ENCODE data around the gene RGMA. TPM values are rescaled to one million over a fixed set of nuclear protein-coding genes. Genes with fewer than 3 reads are reported as not detected.

Gene RGMA
- total RNA-seq, 1 donor from 2014 or later: 27.0 TPM

DNA sequence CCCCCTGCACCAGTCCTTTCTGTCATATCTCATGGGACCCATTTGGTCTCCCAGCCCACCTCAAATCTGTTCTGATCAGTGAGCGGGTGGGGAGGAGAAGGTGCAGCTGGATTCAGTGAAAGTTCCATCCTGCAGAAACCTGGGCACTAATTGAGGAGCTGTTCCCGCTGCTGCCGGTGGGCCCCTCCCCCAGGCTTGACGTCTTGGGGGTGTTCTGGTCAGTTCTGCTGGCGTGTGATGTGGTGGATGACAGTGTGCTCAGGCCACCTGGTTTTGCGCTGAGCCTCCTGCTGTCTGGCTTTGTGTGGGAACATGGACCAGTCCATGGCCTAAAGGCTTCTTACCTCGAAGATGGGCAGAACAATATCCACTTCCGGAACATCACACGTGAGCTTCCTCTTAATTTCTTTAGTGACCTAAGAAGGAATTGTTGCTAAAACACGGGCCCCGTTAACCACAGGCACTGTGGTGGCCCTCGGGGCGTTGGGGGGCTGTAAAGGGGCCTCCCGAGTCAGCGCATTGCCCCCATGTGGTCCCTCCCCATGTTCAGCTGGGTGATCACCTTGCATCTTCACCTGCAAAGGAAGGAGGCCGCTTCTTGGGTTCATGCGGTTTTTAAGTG is 59.7 kb downstream of the RGMA start:
- intact Hi-C loops (cut with micrococcal nuclease): no loop called here
- ATAC-seq: peak; percentile 4
- no peak for DNase-seq

DNA sequence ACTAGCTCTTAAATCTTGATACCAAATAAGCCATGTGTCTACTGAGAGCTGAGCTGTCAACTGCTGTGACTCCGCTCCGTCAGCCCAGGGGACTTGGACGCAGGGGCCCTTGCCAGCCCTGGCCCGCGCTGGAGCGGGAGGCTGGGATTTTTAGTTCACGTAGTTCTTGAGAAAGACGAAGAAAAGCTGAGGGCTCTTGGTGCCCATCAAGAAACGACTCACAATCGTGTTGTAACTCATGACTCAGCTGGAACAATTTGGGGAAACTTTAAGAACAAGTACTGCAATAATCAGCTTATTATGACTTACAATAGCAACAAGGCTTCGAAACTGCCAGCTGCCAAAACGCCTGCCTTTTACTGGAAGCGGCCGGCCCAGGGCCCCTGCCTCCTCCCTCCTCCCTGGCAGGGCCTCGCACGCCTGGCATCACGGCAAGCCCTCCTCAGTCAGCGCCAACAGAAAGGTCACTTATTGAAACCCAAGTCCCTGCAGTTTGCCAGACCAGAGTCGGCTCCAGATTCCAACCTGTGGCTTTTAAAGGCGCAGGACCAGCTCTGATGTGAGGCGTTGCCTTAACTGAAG is 60.3 kb downstream of the RGMA start:
- ATAC-seq (peak; percentile 76), DNase-seq (peak; percentile 90)
- intact Hi-C loops (cut with micrococcal nuclease): no loop called here

DNA sequence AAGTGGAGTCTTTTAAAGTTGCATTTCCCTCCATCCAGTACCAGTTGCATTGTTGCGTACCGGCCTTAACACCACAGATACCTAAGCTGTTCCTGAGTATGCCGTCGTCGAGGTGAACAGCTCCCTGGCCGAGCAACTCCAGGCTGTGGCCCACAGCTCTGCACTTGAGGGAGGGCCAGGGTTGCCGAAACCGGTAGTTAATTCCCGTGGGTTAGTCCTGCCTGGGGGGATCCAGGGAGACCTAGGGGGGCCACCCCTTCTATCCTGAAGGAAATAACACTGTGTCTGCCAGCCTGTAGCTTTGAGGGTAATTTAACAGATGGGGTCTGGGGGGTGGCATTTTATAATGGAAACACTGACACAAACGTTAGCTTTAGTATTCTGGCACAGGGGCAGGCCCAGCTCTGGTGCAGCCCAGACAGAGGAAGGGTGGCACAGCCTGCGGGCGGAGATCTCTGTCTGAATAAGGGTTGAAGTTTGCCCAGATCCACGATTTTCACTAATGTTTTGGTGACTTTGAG is 60.8 kb downstream of the RGMA start:
- no peak for DNase-seq
- intact Hi-C loops (cut with micrococcal nuclease): no loop called here
- ATAC-seq: peak; percentile 11

DNA sequence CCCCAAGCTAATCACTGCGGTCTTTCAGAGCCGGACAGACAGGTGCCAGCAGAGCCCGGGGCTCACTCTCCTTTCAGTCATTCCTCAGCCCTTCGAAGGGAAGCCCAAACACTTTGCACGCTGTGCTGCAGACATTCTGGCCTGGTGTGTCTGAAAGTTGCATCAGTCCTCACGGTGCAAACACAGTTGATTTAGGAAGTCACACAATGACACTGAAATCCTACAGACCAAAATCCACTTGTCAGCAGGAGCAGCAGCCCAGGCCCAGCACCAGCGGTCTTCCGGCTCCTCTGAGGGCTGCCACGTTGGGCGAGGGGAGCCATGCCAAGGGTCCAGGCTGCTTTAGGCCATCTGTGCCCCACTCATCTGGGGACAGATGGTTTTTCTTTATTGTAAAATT is 61.6 kb downstream of the RGMA start:
- DNase-seq (no peak), ATAC-seq (no peak)
- intact Hi-C loops (cut with micrococcal nuclease): no loop called here

DNA sequence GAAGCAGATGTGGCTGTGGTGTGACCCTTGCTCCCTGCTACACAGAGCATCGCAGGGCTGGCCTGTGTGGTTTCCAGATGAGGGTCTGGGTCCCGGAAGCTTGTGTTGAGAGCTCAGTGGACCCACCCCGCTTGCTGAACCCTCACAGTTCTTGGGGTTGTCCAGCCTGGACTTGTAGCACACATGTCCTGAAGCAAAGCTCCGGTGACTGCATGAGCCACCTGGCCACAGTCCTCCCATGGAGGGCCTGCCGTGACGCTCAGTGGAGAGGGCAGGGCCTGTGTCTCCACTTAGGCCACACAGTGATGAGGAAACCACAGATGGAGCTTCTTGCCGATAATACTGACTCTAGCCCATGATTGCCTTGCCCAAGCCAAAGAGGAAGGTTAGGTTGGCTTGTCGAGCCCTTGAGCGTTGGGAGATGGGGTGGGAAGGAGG is 62.6 kb downstream of the RGMA start:
- DNase-seq (no peak), ATAC-seq (no peak)
- intact Hi-C loops (cut with micrococcal nuclease): no loop called here

DNA sequence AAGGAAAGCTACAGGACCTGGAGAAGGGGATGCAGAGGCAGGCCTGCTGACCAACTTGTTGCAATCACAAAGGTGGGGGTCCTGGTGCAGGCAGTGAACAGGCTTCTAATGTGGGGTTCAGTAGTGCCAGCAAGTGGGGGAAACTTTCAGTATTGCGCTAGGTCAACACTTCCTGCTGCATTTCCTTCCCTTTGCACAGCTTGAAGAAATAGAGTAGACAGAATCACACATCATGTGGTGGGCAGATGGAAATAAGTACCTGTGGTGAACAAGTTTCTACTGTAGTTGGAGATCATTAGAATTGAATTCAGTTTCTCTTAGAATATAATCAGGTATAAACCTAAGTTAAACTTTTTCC is 63.4 kb downstream of the RGMA start:
- DNase-seq (no peak), ATAC-seq (no peak)
- intact Hi-C loops (cut with micrococcal nuclease): no loop called here

DNA sequence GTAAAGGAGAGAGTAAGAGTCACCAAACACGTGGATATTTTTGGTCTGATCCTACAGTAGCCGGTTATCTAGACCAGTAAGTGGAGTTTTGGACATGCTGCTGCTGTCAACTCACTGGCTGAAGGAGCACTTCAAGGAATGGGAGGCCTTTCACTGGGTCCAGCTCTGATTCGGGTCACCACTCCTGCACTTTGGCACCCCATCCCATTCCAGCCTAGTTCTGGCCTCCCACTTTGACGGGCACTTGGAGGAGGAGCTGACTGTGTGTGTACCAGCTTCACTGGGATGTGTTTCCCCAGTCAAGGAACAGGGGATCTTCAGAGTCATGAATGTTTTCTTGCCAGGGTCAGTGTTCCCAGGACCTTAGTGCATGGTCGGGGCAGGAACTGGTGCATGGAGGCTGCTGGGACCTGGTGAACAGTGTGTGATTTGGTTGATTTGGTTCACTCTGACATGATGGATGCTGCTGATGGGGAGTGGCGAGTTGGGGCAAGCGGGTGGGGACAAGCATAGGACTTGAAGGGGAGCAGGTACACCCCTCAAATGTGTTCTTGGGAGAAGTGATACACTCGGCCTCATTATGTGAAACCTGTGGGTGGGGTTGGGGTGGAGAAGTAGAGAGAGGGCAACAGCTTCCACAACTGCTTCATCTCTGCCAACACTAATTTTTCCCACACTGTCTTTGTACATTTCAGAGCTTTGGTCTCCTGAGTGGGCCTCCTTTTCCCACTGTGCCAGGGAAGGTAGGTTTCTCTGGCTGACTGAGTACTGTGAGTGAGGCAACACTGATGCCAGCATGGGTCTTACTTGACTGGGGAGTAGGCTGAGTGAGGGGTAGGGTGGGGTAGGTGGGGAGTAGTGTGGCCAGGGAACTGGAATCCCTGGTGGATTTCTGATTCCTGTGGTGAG is 64.0 kb downstream of the RGMA start:
- no peak for DNase-seq

DNA sequence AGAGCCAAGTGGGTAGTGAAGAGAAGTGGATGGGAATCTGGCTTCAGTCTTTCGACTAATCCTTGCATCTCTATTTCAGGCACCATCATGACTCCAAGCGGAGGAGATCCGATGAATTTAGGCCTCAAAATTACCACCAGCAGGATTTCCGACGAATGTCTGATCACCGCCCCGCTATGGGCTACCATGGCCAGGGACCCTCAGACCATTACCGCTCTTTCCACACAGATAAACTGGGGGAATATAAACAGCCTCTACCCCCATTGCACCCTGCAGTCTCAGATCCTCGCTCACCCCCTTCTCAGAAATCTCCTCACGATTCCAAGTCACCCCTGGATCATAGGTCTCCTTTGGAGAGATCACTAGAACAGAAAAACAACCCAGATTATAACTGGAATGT is 64.7 kb downstream of the RGMA start:
- ATAC-seq (no peak), DNase-seq (no peak)
- intact Hi-C loops (cut with micrococcal nuclease): no loop called here

More for the DNA sequence above, 64.0 kb downstream of the RGMA start:
- peak; percentile 1 for ATAC-seq
- intact Hi-C loops (cut with micrococcal nuclease): no loop called here

DNA sequence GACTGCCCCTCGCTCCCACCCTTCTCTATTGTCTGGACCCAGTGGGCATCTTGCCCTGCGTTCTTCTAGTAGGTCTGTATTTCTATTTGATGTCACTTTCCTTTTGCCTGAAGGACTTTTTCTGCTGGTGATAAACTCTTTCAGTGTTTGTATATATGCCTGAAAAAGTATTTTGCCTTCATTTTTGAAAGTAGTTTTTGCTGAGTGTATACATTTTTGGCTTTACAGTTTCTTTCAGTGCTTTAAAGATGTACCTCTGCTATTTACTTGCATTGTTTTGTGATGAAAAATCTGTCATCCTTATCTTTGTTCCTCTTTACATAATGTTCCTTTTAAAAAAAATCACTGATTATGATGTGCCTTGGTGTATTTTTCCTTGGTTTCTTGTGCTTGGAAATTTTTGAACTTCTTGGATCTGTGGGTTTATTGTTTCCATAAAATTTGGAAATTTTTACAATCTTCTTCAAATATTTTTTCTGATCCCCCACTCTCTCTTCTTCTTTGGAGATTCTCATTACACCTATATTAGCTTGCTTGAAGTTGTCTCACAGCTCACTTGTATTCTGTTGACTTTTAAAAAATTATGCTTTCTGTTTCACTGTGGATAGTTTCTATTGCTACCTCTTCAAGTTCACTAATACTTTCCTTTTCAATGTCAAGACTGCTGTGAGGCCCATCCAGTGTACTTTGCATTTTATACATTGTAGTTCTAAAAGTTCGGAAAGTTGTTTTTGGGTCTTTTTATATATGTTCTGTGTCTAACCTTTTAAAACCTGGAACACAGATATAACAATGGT is 67.8 kb downstream of the RGMA start:
- intact Hi-C loops (cut with micrococcal nuclease): no loop called here
- DNase-seq (no peak), ATAC-seq (no peak)

DNA sequence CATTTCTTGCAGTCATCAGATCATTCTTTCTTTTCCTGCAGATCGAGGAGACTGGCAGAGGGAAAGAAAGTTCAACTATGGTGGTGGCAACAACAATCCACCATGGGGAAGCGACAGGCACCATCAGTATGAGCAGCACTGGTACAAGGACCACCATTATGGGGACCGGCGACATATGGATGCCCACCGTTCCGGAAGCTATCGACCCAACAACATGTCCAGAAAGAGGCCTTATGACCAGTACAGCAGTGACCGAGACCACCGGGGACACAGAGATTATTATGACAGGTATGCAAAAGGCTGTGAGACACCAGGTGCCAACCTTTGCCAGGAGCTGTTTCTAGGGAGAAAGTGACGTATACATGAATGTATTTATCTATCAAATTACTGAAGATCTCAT is 69.0 kb downstream of the RGMA start:
- no peak for ATAC-seq
- no peak for DNase-seq
- intact Hi-C loops (cut with micrococcal nuclease): loop anchor here (10.0 kb wide), 1 partner anchor 225 kb away; no protein-coding TSS in a partner anchor

DNA sequence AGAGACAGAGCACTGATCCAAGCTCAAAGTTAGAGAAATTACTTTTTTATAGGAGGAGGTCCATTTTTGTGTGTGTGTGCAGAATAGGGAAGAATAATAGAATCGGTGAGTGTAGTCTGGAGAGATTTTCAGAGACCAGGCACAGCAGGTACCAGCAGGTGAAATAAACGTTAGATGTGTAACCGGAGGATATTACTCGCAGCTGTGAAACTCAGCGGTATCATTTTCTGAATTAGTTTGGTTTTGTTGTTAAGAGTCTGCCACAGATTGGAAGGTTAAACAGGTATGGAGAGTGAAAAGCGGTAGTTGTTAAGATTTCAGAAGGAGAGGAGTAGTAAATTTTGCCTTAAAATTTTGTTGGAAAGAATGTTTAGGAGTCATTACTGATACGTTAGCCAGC is 69.9 kb downstream of the RGMA start:
- intact Hi-C loops (cut with micrococcal nuclease): loop anchor here (10.0 kb wide), 1 partner anchor 224 kb away; no protein-coding TSS in a partner anchor
- DNase-seq (no peak), ATAC-seq (no peak)

DNA sequence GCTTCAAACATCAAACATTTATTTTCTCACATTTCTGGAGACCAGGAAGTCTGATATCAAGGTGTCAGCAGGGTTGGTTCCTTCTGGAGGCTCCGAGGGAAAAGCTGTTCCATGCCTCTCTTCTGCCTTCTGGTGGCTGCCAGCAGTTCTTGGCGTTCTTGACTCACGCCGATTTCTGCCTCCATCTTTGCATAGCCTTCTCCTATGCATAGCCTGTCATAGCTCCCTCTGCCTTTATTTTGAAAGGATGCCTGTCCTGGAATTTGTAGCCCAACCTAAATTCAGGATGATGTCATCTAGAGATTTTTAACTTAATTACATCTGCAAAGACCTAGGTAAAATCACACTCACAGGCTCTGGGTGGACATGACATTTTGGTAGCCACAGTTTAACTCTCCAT is 70.4 kb downstream of the RGMA start:
- no peak for ATAC-seq
- no peak for DNase-seq
- intact Hi-C loops (cut with micrococcal nuclease): loop anchor here (10.0 kb wide), 1 partner anchor 224 kb away; no protein-coding TSS in a partner anchor

DNA sequence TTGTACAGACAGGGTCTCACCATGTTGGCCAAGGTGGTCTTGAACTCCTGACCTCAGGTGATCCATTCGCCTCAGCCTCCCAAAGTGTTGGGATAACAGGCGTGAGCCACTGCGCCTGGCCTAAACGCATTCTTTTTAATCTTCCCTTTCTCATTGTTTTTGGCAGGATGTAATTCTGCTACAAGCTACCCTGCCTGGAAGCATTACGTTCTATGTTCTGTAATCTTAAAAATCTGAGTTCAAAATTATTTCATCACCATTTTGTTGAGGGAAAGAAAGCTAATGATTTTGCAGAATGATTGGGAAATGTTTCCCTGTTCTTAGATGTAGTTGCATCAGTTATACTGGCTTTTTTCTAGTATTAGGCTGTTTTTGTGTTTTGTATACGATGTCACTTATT is 71.5 kb downstream of the RGMA start:
- ATAC-seq (no peak), DNase-seq (no peak)
- intact Hi-C loops (cut with micrococcal nuclease): loop anchor here (10.0 kb wide), 1 partner anchor 223 kb away; no protein-coding TSS in a partner anchor

DNA sequence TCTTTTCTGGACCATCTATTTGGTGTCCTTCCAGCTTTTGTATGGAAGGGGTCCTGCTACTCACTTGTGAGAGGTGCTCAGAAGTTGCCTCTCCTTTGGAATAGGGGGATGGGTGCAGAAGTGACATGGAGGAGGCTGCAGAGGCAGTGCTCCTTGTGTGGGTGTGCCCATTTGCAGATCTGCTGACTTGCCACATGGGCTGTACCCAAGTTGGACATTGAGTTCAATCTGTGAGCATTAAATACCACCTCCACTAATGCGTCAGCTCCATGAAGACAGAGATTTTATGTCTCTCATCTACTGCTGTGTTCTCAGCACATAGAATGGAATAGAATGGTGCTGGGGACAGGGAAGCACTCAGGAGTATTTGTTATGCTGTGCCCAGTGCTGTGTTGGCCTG is 76.2 kb downstream of the RGMA start:
- ATAC-seq (no peak), DNase-seq (no peak)
- intact Hi-C loops (cut with micrococcal nuclease): loop anchor here (10.0 kb wide), 1 partner anchor 218 kb away; no protein-coding TSS in a partner anchor

DNA sequence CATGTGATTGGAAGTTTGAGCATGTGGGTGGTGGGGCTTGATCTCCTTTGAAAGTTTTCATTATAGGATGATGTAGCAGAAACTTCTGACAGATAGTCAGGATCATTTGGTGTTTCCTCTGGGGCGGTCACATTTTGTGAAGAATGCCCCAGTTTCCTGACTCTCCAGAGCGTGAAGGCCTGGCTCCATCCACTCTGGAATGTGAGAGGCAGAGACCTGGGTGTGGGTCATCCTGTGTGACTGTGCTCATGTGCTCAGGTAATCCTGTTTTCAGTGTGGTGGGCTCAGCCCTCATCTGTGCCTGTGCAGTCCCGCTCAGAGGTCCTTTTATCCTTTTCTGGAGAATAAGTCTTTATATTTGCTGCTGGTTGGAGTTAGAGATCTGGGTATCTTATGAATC is 81.0 kb downstream of the RGMA start:
- intact Hi-C loops (cut with micrococcal nuclease): no loop called here
- DNase-seq: no peak

DNA sequence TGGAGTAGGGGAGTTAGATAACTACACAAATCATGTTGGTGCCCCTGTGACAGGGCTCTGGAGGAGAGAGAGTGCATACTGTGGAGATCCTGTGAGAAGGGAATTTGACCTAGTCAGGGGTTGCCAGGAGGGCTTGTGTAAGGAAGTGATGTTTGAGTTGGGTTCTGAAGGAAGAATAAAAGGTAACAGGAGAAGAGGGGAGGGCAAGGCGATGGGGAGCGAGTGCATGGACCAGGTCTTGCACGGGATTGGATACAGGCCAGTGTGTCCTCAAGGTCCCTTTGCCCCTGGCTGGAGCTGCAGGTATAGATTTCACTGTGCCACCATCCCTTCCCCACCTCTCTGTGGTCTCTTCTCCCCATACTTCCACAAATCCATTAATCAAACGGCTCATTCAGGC is 83.9 kb downstream of the RGMA start:
- intact Hi-C loops (cut with micrococcal nuclease): no loop called here
- ATAC-seq: no peak

More for the DNA sequence above, 81.0 kb downstream of the RGMA start:
- no peak for ATAC-seq

DNA sequence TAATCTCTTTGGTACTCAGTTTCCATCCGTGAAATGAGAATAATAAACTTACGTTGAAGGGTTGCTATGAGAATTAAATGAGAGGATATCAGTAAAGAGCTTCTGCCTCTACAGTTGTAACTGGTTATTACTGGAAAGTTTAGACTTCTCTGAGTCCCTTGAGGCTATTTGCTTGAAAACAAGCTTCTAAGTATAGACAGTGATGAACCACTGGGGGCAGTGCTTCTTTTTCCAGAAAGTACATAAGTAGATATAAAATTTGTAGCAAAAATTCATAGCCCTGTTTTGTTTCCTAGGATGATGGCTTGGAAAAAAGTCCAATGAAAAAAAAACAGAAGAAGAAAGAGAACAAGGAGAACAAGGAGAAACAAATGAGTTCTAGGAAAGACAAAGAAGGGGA is 87.1 kb downstream of the RGMA start:
- ATAC-seq: no peak
- intact Hi-C loops (cut with micrococcal nuclease): no loop called here
- no peak for DNase-seq

More for the DNA sequence above, 83.9 kb downstream of the RGMA start:
- no peak for DNase-seq

DNA sequence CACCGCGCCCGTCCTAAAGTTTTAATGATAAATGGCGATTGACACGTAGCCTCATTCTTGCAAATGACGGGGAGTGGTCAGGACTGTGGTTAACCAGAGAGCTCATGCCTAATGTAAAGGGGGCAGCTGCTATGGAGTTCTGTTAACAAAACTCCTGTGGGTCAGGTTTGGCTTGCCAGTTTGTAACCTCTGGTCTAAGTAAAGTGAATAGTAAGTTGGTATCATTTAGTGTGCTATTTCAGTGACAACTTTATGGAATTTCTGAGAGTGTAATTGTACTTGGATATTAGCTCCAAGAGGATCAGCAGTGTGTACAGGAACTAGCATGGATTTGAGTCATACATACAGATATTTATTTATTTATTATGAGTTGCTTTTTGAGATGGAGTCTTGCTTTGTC is 87.9 kb downstream of the RGMA start:
- intact Hi-C loops (cut with micrococcal nuclease): no loop called here

DNA sequence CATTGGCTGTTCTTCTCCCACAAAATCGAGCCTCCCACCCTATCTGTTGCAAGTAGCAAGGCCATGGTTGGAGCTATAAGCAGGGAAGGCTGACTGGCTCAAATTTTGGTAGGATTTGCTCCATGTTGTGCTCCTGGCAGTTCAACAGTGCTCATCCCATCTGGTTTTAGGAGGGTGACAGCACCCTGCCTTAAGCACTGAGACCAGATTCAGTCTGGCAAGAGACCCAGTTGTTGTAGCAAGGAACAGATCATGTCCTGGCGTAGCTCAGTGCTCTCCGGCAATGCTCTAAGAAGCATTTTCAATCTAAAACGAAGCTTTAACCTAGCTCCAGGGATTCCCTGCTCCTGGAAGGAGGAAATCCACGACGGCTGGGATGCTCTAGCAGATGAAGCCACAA is 91.2 kb downstream of the RGMA start:
- DNase-seq (no peak), ATAC-seq (no peak)
- intact Hi-C loops (cut with micrococcal nuclease): no loop called here

More for the DNA sequence above, 87.9 kb downstream of the RGMA start:
- ATAC-seq (no peak), DNase-seq (no peak)

Data from left ventricle myocardium superior (tissue), 1 donor.